Pericardium fibroblast (primary cell): Measurements from ENCODE around the gene CARTPT. TPM values are rescaled to one million over a fixed set of nuclear protein-coding genes. Genes with fewer than 3 reads are reported as not detected.

Experiments
- total RNA-seq: library from RNA; depleted of rRNA; stranded (reverse); fragments of >200 nt; gene quantifications from 2 replicates; pipeline ENCODE4 v1.2.3, GENCODE V29; 2015

The CARTPT gene
- not detected in 2 replicates for total RNA-seq

GRCh38 chr5:71719063-71719964, at the start of gene CARTPT:
CARTPT (plus strand) TSS chr5:71719275; CDS start chr5:71719294, 19 bp downstream.

Other genes starting within 250 kb of the CARTPT start
- gene MCCC2, start 131.9 kb upstream of the CARTPT start, total RNA-seq = 18.4 and 20.4 TPM in 2 replicates